Measurements from ENCODE around the gene LRTM2. TPM values are rescaled to one million over a fixed set of nuclear protein-coding genes. Genes with fewer than 3 reads are reported as not detected.

The LRTM2 gene
- total and polyA plus RNA-seq, 2 experiments from 2014 or later, result not detected

- 93% methylated on average over 10 of the region's 10 CpGs for WGBS (ENCODE audit: low lambda C conversion rate, missing lambda C conversion rate)
- Histone ChIP-seq H3K4me2 (no peak overlapping the region), H2AFZ (no peak overlapping the region), H3K9me2 (replicated peaks; ENCODE audit: insufficient read depth) (no peaks in the 10 kb centered on the region), H4K20me1 (ENCODE audit: insufficient read depth, poor library complexity, severe bottlenecking) (no peaks in the 10 kb centered on the region), H3K4me1 (ENCODE audit: insufficient read depth) (no peaks in the 10 kb centered on the region), H3K4me3 (no peak overlapping the region), H3K79me2 (no peaks in the 10 kb centered on the region), H3K27me3 (no peaks in the 10 kb centered on the region), H3K9me3 (ENCODE audit: low read depth) (no peaks in the 10 kb centered on the region), H3K27ac (no peak overlapping the region), H3K36me3 (replicated peaks; ENCODE audit: insufficient read depth, low read depth) (no peaks in the 10 kb centered on the region)
- DNase-seq (ENCODE audit: low spot score), result no peak
- TF ChIP-seq CTCF (IDR thresholded peaks at IDR 0.05; ENCODE audit: poor library complexity), result no peak
- no peak for TF ChIP-seq EZH2 (IDR thresholded peaks at IDR 0.05; ENCODE audit: borderline replicate concordance)
- TF ChIP-seq EZH2phosphoT487 (IDR thresholded peaks at IDR 0.05; ENCODE audit: low read depth, severe bottlenecking, unreplicated experiment), result no peak
These were observed 19.1 kb downstream of the LRTM2 start for GRCh38 chr12:1839464-1839863.

- no peak overlapping the region for H2AFZ ChIP-seq
- no peak for DNase-seq (ENCODE audit: low spot score)
- H3K27ac ChIP-seq, result no peak overlapping the region
- no peaks in the 10 kb centered on the region for H3K4me1 ChIP-seq (ENCODE audit: insufficient read depth)
- H3K4me3 ChIP-seq, result no peak overlapping the region
- no peaks in the 10 kb centered on the region for H4K20me1 ChIP-seq (ENCODE audit: insufficient read depth, poor library complexity, severe bottlenecking)
- TF ChIP-seq CTCF (IDR thresholded peaks at IDR 0.05; ENCODE audit: poor library complexity) (no peak), EZH2phosphoT487 (IDR thresholded peaks at IDR 0.05; ENCODE audit: low read depth, severe bottlenecking, unreplicated experiment) (no peak), EZH2 (IDR thresholded peaks at IDR 0.05; ENCODE audit: borderline replicate concordance) (no peak)
- H3K36me3 ChIP-seq (replicated peaks; ENCODE audit: insufficient read depth, low read depth), result no peaks in the 10 kb centered on the region
- no peaks in the 10 kb centered on the region for H3K9me3 ChIP-seq (ENCODE audit: low read depth)
- no peaks in the 10 kb centered on the region for H3K79me2 ChIP-seq
- H3K27me3 ChIP-seq, result no peaks in the 10 kb centered on the region
- no peak overlapping the region for H3K4me2 ChIP-seq
- no peaks in the 10 kb centered on the region for H3K9me2 ChIP-seq (replicated peaks; ENCODE audit: insufficient read depth)
- WGBS (ENCODE audit: low lambda C conversion rate, missing lambda C conversion rate), result 63% methylated on average over 24 of the region's 24 CpGs
These were observed 19.9 kb downstream of the LRTM2 start for GRCh38 chr12:1839956-1840951.

GRCh38 chr12:1840981-1841425, 20.6 kb downstream of the LRTM2 start:
- DNase-seq (ENCODE audit: low spot score), result no peak
- H3K4me2 ChIP-seq, result no peak overlapping the region
- no peaks in the 10 kb centered on the region for H3K9me3 ChIP-seq (ENCODE audit: low read depth)
- H3K27ac ChIP-seq, result no peak overlapping the region
- H3K79me2 ChIP-seq, result no peaks in the 10 kb centered on the region
- H3K9me2 ChIP-seq (replicated peaks; ENCODE audit: insufficient read depth), result no peaks in the 10 kb centered on the region
- H3K4me3 ChIP-seq, result no peak overlapping the region
- H2AFZ ChIP-seq, result no peak overlapping the region
- 94% methylated on average over 16 of the region's 16 CpGs for WGBS (ENCODE audit: low lambda C conversion rate, missing lambda C conversion rate)
- no peaks in the 10 kb centered on the region for H3K4me1 ChIP-seq (ENCODE audit: insufficient read depth)
- no peaks in the 10 kb centered on the region for H4K20me1 ChIP-seq (ENCODE audit: insufficient read depth, poor library complexity, severe bottlenecking)
- no peaks in the 10 kb centered on the region for H3K27me3 ChIP-seq
- H3K36me3 ChIP-seq (replicated peaks; ENCODE audit: insufficient read depth, low read depth), result no peaks in the 10 kb centered on the region
- no peak for TF ChIP-seq CTCF (IDR thresholded peaks at IDR 0.05; ENCODE audit: poor library complexity)
- TF ChIP-seq EZH2phosphoT487 (IDR thresholded peaks at IDR 0.05; ENCODE audit: low read depth, severe bottlenecking, unreplicated experiment), result no peak
- no peak for TF ChIP-seq EZH2 (IDR thresholded peaks at IDR 0.05; ENCODE audit: borderline replicate concordance)
